ENCODE data around the gene SST. TPM values are rescaled to one million over a fixed set of nuclear protein-coding genes. Genes with fewer than 3 reads are reported as not detected.

The SST gene
- total and polyA plus RNA-seq, 9 donors, result 0.16 to 7.5 (median 0.63) TPM; not detected in 3

DNA sequence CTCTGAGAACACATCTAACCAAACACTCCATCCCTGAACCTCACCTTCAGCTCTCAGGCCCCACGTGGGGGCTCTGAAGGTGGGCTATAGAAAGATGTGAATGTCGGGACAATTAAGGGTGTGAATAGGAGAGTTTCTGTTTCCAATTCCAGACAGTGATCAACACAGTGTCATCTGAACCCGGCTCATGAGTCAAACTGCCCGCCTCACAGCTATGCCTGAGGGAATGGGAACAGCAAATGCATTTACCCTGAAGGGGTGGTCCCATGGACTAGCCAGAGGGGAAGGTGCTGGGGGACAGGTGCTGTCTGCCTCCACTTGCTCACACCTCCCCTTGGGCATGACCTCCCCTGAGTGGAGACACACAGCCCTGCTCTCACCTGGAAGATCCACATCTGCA, 25.8 kb upstream of the SST start:
- no peak overlapping the region for H3K4me3 ChIP-seq
- WGBS, 3 donors, result 58 to 60% (median 59%) methylated on average over 4 of the region's 4 CpGs
- H3K9me3 ChIP-seq, result no peaks in the 10 kb centered on the region
- no peaks in the 10 kb centered on the region for H3K4me1 ChIP-seq (ENCODE audit: insufficient read depth)
- intact Hi-C loops (cut with DNase I), result no loop called here
- H3K27me3 ChIP-seq, result no peaks in the 10 kb centered on the region
- TF ChIP-seq POLR2A (IDR thresholded peaks at IDR 0.05), result no peak
- TF ChIP-seq, protein P1, sequence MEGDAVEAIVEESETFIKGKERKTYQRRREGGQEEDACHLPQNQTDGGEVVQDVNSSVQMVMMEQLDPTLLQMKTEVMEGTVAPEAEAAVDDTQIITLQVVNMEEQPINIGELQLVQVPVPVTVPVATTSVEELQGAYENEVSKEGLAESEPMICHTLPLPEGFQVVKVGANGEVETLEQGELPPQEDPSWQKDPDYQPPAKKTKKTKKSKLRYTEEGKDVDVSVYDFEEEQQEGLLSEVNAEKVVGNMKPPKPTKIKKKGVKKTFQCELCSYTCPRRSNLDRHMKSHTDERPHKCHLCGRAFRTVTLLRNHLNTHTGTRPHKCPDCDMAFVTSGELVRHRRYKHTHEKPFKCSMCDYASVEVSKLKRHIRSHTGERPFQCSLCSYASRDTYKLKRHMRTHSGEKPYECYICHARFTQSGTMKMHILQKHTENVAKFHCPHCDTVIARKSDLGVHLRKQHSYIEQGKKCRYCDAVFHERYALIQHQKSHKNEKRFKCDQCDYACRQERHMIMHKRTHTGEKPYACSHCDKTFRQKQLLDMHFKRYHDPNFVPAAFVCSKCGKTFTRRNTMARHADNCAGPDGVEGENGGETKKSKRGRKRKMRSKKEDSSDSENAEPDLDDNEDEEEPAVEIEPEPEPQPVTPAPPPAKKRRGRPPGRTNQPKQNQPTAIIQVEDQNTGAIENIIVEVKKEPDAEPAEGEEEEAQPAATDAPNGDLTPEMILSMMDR (IDR thresholded peaks at IDR 0.05), result no peak
- TF ChIP-seq EP300 (IDR thresholded peaks at IDR 0.05), result no peak
- DNase-seq, result no peak
- no peak overlapping the region for H3K27ac ChIP-seq
- no peaks in the 10 kb centered on the region for H3K36me3 ChIP-seq

DNA sequence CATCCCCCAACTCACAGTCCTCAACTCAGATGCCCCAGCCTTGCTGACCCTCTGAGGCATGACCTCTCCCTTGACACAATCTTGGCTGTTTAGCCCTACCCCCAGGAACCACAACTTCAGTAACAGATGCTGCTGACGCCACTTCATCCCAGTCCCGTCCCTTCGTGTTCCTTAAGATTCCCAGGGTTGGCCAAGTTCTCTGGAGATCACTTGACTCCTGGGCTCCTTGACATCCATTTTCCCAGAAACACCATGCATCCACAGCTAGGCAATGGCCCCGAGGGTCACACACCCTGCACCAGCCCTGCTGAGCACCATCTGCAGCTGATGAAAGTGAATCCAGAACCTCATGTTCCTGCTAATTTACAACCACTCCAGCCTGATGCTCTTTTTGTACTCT, 25.3 kb upstream of the SST start:
- no peaks in the 10 kb centered on the region for H3K4me1 ChIP-seq (ENCODE audit: insufficient read depth)
- DNase-seq, result no peak
- H3K36me3 ChIP-seq, result no peaks in the 10 kb centered on the region
- TF ChIP-seq, protein P1 (IDR thresholded peaks at IDR 0.05), result no peak
- TF ChIP-seq EP300 (IDR thresholded peaks at IDR 0.05), result no peak
- no peak for TF ChIP-seq POLR2A (IDR thresholded peaks at IDR 0.05)
- 35 to 49% (median 45%) methylated on average over 4 of the region's 4 CpGs for WGBS, 3 donors
- intact Hi-C loops (cut with DNase I), result no loop called here
- H3K27me3 ChIP-seq, result no peaks in the 10 kb centered on the region
- H3K4me3 ChIP-seq, result no peak overlapping the region
- no peak overlapping the region for H3K27ac ChIP-seq
- no peaks in the 10 kb centered on the region for H3K9me3 ChIP-seq

DNA sequence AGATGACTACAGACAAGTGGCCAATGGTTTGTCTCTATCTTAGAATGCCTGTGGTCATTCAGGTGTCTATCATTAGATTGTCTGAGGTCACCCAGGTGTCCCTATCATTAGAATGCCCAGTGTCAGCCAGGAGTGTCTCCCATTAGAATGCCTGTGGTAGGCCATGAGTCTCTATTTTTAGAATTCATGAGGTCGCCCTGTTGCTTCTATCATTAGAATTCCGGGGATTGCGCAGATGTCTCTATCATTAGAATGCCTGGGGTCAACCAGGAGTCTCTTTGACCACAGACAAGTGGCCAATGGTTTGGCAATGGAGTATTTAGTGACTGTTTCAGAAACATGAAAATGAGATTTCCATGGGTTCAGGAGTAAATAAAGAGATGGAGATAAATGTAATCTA, 24.6 kb upstream of the SST start:
- H3K9me3 ChIP-seq, result no peaks in the 10 kb centered on the region
- no peak for DNase-seq
- H3K4me3 ChIP-seq, result no peak overlapping the region
- no peaks in the 10 kb centered on the region for H3K4me1 ChIP-seq (ENCODE audit: insufficient read depth)
- H3K27ac ChIP-seq, result no peak overlapping the region
- WGBS, 3 donors, result 17 to 38% (median 21%) methylated on average over 3 of the region's 3 CpGs
- TF ChIP-seq, protein P1 (IDR thresholded peaks at IDR 0.05), result no peak
- TF ChIP-seq EP300 (IDR thresholded peaks at IDR 0.05) (no peak), POLR2A (IDR thresholded peaks at IDR 0.05) (no peak)
- no peaks in the 10 kb centered on the region for H3K27me3 ChIP-seq
- intact Hi-C loops (cut with DNase I), result no loop called here
- no peaks in the 10 kb centered on the region for H3K36me3 ChIP-seq

DNA sequence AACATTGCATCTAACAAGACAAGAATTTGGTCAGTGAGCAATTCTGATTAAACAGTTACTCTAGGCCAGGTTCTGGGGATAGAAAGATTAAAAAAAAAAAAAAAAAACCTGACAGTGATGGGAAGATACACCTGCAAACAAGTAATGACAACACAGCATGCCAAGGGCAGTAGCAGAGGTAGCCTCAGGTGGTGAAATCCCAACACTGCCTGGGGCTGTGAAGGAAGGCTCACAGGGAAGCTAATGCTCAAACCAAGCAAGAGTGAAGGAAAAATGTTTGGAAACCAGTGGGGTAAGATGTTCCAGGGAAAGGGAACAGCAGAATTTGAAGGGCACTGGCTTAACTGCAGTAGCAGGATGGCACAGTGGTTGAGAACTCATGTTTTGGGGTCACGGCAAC, 23.2 kb upstream of the SST start:
- no peak for DNase-seq
- 88 to 100% (median 89%) methylated on average over 1 of the region's 1 CpG for WGBS, 3 donors
- Histone ChIP-seq H3K27me3 (no peaks in the 10 kb centered on the region), H3K4me1 (ENCODE audit: insufficient read depth) (no peaks in the 10 kb centered on the region), H3K36me3 (no peaks in the 10 kb centered on the region), H3K4me3 (no peak overlapping the region), H3K27ac (no peak overlapping the region), H3K9me3 (no peaks in the 10 kb centered on the region)
- intact Hi-C loops (cut with DNase I), result no loop called here
- no peak for TF ChIP-seq EP300 (IDR thresholded peaks at IDR 0.05)
- TF ChIP-seq POLR2A (IDR thresholded peaks at IDR 0.05), result no peak
- TF ChIP-seq, protein P1 (IDR thresholded peaks at IDR 0.05), result no peak

DNA sequence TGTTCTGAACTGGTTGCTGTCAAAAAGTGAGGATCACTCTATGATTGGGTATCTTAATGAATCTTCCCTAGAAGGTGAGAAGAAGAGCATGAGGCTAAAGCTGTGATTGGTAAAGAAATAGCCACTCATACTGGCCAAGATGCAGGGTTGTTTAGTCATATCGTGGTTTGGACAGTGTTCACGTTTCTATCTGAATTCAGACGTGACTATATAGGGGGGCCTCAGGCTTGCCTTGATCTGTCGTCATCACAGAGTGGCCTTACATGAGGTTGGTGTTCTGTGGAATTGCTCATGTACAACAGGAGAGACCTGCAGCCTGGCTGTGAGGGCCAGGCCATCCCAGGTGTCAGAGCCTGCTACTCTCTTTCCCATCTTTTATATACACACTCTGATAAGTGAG, 19.8 kb upstream of the SST start:
- Histone ChIP-seq H3K4me3 (no peak overlapping the region), H3K4me1 (ENCODE audit: insufficient read depth) (no peaks in the 10 kb centered on the region), H3K27me3 (no peaks in the 10 kb centered on the region), H3K36me3 (no peaks in the 10 kb centered on the region), H3K9me3 (no peaks in the 10 kb centered on the region), H3K27ac (no peak overlapping the region)
- DNase-seq, result no peak
- TF ChIP-seq POLR2A (IDR thresholded peaks at IDR 0.05), result no peak
- TF ChIP-seq EP300 (IDR thresholded peaks at IDR 0.05), result no peak
- TF ChIP-seq, protein P1 (IDR thresholded peaks at IDR 0.05), result no peak
- 20 to 36% (median 24%) methylated on average over 4 of the region's 4 CpGs for WGBS, 3 donors
- intact Hi-C loops (cut with DNase I), result no loop called here
